Activated naive CD4-positive, alpha-beta T cell treated with anti-CD3 and anti-CD28 coated beads for 36 hours (primary cell): ENCODE measurements around the gene MYH9. TPM values are rescaled to one million over a fixed set of nuclear protein-coding genes. Genes with fewer than 3 reads are reported as not detected.
A peak's percentile ranks its signal among the peaks of the same experiment; 100 is the strongest.

Experiments used
- CTCF ChIA-PET: fragments of 350-600 bp; sonication (Branson Sonifier 250); formaldehyde crosslinking; loops from one replicate; lab custom pipeline; 2021; ENCODE audit warnings: antibody characterized with exemption; lab: Charles Lee
- DNase-seq: peaks from one replicate; pipeline ENCODE4 v3.0.0-alpha.2; 2020
- H3K27ac Mint-ChIP-seq: one replicate; pipeline ENCODE4 v1.8.0; 2021; ENCODE audit warnings: mild to moderate bottlenecking, mixed read lengths
- H3K27me3 Mint-ChIP-seq: one replicate; pipeline ENCODE4 v1.8.0; 2021; ENCODE audit warnings: low read depth, mixed read lengths
- H3K36me3 Mint-ChIP-seq: one replicate; pipeline ENCODE4 v1.8.0; 2021; ENCODE audit warnings: low read depth, mixed read lengths
- H3K4me1 Mint-ChIP-seq: one replicate; pipeline ENCODE4 v1.8.0; 2021; ENCODE audit warnings: low read depth, mixed read lengths
- H3K4me3 Mint-ChIP-seq: one replicate; pipeline ENCODE4 v1.8.0; 2021; ENCODE audit warnings: mild to moderate bottlenecking, moderate library complexity, mixed read lengths
- H3K9me3 Mint-ChIP-seq: one replicate; pipeline ENCODE4 v1.8.0; 2021; ENCODE audit warnings: mixed read lengths
- intact Hi-C: fragments of 100-400 bp; cut with micrococcal nuclease; formaldehyde crosslinking; loops from one replicate; pipeline ENCODE4 v1.15.1; 2023
- microRNA-seq: library from miRNA; unstranded; fragments of <30 nt; microRNA quantifications from one replicate; pipeline ENCODE4 v1.2.0, GENCODE V29; 2022; ENCODE audit warnings: borderline microRNAs expressed, borderline replicate concordance
- total RNA-seq, 2 experiments: library from RNA; stranded (reverse); gene quantifications; one replicate each; pipeline ENCODE4 v1.2.3, GENCODE V29; 2021

Gene MYH9
- total RNA-seq, 2 experiments from 2014 or later, result 574 to 625 TPM

GRCh38 chr22:36234213-36234612 is 153.6 kb downstream of the MYH9 start:
- Mint-ChIP-seq H3K9me3 (no peaks in the 10 kb centered on the region), H3K4me1 (peaks cover 47% of the 10 kb centered on the region), H3K4me3 (no peak overlapping the region), H3K36me3 (peaks cover 65% of the 10 kb centered on the region), H3K27ac (peak overlapping the region; percentile 61), H3K27me3 (no peaks in the 10 kb centered on the region)
- CTCF ChIA-PET, result no interaction called here
- no peak for DNase-seq
- intact Hi-C loops, result no loop called here

- Mint-ChIP-seq H3K4me3 (no peak overlapping the region), H3K4me1 (peaks cover 47% of the 10 kb centered on the region), H3K27ac (no peak overlapping the region), H3K9me3 (no peaks in the 10 kb centered on the region), H3K27me3 (no peaks in the 10 kb centered on the region), H3K36me3 (peaks cover 68% of the 10 kb centered on the region)
- intact Hi-C loops, result no loop called here
- CTCF ChIA-PET, result no interaction called here
- DNase-seq, result no peak
Observed at GRCh38 chr22:36233796-36234195, 154.0 kb downstream of the MYH9 start.

GRCh38 chr22:36232715-36233401 is 154.9 kb downstream of the MYH9 start:
- Mint-ChIP-seq H3K4me1 (peaks cover 42% of the 10 kb centered on the region), H3K4me3 (no peak overlapping the region), H3K36me3 (peaks cover 67% of the 10 kb centered on the region), H3K9me3 (no peaks in the 10 kb centered on the region), H3K27me3 (no peaks in the 10 kb centered on the region), H3K27ac (no peak overlapping the region)
- no peak for DNase-seq
- intact Hi-C loops, result no loop called here
- CTCF ChIA-PET, result no interaction called here

Small RNA genes within 50 kb of the gene (microRNA-seq; reads per million reads assigned to microRNA genes)
- gene MIR6819, result not detected

Other genes with a start within 250 kb of the MYH9 start
- 10 to 100 TPM; 35.0 to 37.8 TPM for gene APOL3, start 227.2 kb downstream of the MYH9 start, total RNA-seq
- gene APOL4, start 186.2 kb downstream of the MYH9 start, total RNA-seq, result under 1 TPM; 0.07 to 0.20 TPM
- gene APOL2, start 148.4 kb downstream of the MYH9 start, total RNA-seq, result 10 to 100 TPM; 53.8 to 55.0 TPM
- 10 to 100 TPM; 17.4 to 22.0 TPM for gene APOL1, start 134.8 kb downstream of the MYH9 start, total RNA-seq
- gene TXN2, start 93.7 kb upstream of the MYH9 start, total RNA-seq, result 100 to 1,000 TPM; 108 to 113 TPM
- gene FOXRED2, start 119.1 kb upstream of the MYH9 start, total RNA-seq, result 10 to 100 TPM; 10.6 to 11.9 TPM
- gene EIF3D, start 141.2 kb upstream of the MYH9 start, total RNA-seq, result 100 to 1,000 TPM; 334 to 341 TPM